HL-60 (cell line): ENCODE data around the gene TSPAN11.

ENCODE experiments used
- DNase-seq, 2 experiments: peaks; one replicate each; pipeline ENCODE4 v3.0.0-alpha.2; 2010 to 2020; ENCODE audit warnings: low read depth in 1 of 2, low spot score in 1 of 2
- H3K27ac ChIP-seq: fragments of 250-450 bp; sonication (Bioruptor Pico); replicated peaks from 2 replicates; pipeline ENCODE4 v1.5.1; 2020; ENCODE audit warnings: mild to moderate bottlenecking, moderate library complexity
- H3K27me3 ChIP-seq: fragments of 250-450 bp; sonication (Bioruptor Pico); 2 replicates; pipeline ENCODE4 v1.5.1; 2021; ENCODE audit warnings: mild to moderate bottlenecking, moderate library complexity; ENCODE audit not compliant: insufficient read depth, poor library complexity, severe bottlenecking
- H3K4me3 ChIP-seq: replicated peaks from 2 replicates; pipeline ENCODE4 v1.5.1; 2011; ENCODE audit warnings: mild to moderate bottlenecking, control low read depth, low read length; ENCODE audit not compliant: insufficient read depth
- CTCF ChIP-seq: IDR thresholded peaks from one replicate; pipeline ENCODE4 v1.5.1; 2011; ENCODE audit warnings: low read length, control low read depth, inconsistent platforms; ENCODE audit not compliant: insufficient read depth
- GABPA ChIP-seq: IDR thresholded peaks from 2 replicates; pipeline ENCODE4 v1.6.1; 2012; ENCODE audit warnings: low read depth
- POLR2AphosphoS5 ChIP-seq: IDR thresholded peaks from 2 replicates; pipeline ENCODE4 v1.6.1; 2012; ENCODE audit warnings: low read depth
- REST ChIP-seq: IDR thresholded peaks from 2 replicates; pipeline ENCODE4 v1.6.1; 2012; ENCODE audit warnings: low read depth; ENCODE audit not compliant: insufficient replicate concordance
- SPI1 ChIP-seq: IDR thresholded peaks from 2 replicates; pipeline ENCODE4 v1.6.1; 2012; ENCODE audit warnings: low read depth, mild to moderate bottlenecking, borderline replicate concordance

Gene TSPAN11

GRCh38 chr12:31021181-31021580 lies 94.6 kb downstream of the TSPAN11 start:
- TF ChIP-seq CTCF (no peak), REST (no peak), POLR2AphosphoS5 (no peak), GABPA (no peak), SPI1 (no peak)
- Histone ChIP-seq H3K4me3 (no peak overlapping the region), H3K27me3 (peaks cover 5% of the 10 kb centered on the region), H3K27ac (no peak overlapping the region)
- DNase-seq: no peak

- Histone ChIP-seq H3K4me3 (no peak overlapping the region), H3K27me3 (peaks cover 5% of the 10 kb centered on the region), H3K27ac (no peak overlapping the region)
- DNase-seq: no peak
- TF ChIP-seq POLR2AphosphoS5 (no peak), CTCF (no peak), REST (no peak), SPI1 (no peak), GABPA (no peak)
Measured at GRCh38 chr12:31021809-31022494, 95.4 kb downstream of the TSPAN11 start.

- no peak for DNase-seq
- peaks cover 5% of the 10 kb centered on the region for H3K27me3 ChIP-seq
- no peak overlapping the region for H3K4me3 ChIP-seq
- TF ChIP-seq GABPA: no peak
- TF ChIP-seq SPI1: no peak
- no peak for TF ChIP-seq CTCF
- TF ChIP-seq POLR2AphosphoS5: no peak
- no peak for TF ChIP-seq REST
- no peak overlapping the region for H3K27ac ChIP-seq
Measured at GRCh38 chr12:31023271-31023724, 96.8 kb downstream of the TSPAN11 start.
